DOHH2 (cell line): Measurements from ENCODE around the gene AVPR2.

Experiments
- CTCF ChIP-seq: fragments of 200-600 bp; sonication (generic); IDR thresholded peaks from one replicate; pipeline ENCODE4 v1.5.1; 2014; ENCODE audit warnings: antibody characterized with exemption, mild to moderate bottlenecking, low read depth, low read length; ENCODE audit not compliant: poor library complexity, severe bottlenecking
- EZH2phosphoT487 ChIP-seq: fragments of 200-600 bp; sonication (generic); IDR thresholded peaks from 2 replicates; pipeline ENCODE4 v1.6.1; 2017; ENCODE audit warnings: borderline replicate concordance, mild to moderate bottlenecking, antibody characterized with exemption, low read length, moderate library complexity, mixed read lengths

GRCh38 chrX:153922932-153923857 is 18.7 kb downstream of the AVPR2 start:
- peak; percentile 15 for TF ChIP-seq CTCF
- no peak for TF ChIP-seq EZH2phosphoT487
